GM19099 (cell line): ENCODE results near the gene ACOT6.

Source experiments
- POLR2A ChIP-seq: IDR thresholded peaks from 3 replicates; pipeline ENCODE4 v1.6.1; 2011; ENCODE audit warnings: low read depth; ENCODE audit not compliant: insufficient read length; ENCODE audit errors: extremely low read depth

The ACOT6 gene

DNA sequence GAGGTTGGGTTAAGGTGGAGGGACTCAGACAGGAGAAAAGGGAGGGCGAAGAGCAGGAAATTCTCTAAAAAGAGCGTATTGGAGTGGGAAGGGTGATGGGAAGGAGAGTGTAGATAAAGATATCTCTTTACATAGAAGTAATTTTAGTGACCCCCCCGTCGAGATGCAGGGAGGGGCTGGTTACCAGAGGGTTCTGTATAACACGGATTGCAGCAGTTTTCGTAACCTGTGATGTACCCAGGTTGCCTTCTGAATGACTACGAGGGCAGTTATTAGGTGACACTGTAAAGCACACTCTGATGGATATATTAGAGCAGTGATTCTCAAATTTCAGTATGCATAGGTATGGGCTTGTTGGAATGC lies 32.9 kb downstream of the ACOT6 start:
- no peak for TF ChIP-seq POLR2A

DNA sequence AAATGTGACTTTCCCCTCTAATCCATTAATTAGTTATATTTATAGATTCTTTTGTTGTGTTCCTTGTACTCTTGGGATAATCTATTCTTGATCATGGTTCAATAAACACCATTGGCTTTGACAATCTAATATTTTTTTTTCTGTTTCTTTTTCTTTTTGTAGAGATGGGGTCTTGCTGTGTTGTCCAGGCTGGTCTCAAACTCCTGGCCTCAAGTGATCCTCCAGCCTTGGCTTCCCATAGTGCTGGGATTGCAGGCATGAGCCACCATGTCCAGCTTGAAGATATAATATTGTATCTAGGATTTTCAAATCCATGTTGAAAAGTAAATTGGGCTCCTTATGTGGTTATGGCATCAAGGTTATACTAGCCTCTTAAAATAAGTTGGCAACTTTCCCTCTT lies 38.7 kb downstream of the ACOT6 start:
- no peak for TF ChIP-seq POLR2A

DNA sequence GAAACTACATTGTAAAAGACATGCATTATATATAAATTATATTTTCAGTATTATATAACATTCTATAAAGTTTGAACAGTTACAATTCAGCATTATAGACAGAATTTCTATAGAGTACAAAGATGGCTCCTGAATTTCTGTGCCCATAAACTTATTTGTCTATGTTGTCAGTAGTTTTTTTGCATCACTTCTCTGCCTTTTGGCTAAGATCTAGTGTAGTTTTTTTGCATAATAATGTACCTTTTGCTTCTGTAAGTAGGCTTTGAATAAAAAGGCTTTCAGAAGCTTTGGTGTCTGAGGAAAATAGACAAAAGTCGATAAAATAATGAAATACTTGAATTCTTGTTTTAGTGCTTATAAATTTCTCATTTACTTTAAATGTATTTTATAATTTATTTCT lies 43.5 kb downstream of the ACOT6 start:
- no peak for TF ChIP-seq POLR2A

DNA sequence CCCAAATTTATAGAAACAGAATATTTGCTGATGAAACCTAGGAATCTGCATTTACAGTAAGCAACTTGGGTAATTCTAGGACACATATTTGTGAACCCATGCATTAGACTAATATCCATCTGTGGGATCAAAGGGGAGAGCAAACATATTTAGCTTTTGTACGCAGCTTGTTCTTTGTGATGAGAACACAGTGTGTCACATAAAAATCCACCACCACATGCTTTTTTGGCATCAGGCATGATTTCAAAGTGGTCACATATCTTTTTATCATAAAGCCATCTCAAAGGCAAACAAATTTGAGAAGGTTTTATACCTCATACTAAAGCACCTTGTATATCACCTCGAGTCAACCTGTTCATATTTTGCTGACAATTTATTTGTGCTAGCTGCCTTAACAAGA lies 48.2 kb downstream of the ACOT6 start:
- TF ChIP-seq POLR2A = no peak

DNA sequence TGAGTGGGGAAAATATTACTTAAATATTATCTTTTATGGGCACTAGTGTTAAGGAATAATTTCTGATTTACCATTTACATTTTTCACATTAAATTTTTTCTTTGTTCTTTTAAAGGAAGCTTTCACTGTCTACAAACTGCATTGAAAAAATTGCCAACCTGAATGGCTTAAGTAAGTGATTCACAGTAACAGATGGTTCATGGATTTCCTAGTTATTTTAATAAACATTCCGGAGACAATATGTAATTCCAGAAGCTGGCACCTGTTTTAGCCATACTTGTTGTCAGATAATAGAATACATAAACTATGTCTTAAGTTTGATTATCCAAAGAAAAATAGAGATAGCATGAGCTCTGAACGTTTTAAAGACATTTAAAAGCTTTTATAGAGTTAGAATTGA lies 49.6 kb downstream of the ACOT6 start:
- no peak for TF ChIP-seq POLR2A

DNA sequence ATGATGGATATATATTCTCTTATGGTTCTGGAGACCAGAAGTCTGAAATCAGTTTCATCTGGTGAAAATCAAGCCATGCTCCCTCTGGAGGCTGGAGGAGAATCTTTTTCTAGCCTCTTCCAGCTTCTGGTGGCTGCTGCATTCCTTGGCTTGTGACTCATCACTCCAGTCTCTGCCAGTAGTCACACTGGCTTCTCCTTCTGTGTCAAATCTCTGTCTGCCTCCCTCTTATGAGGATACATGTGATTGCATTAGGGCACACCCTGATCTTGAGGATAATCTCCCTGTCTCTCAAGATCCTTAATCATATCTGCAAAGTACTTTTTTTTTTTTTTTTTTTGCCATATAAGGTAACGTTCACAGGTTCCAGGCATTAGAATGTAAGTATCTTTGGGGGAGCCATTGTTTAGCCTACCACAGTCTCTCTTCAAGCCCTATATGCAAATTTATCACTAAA lies 50.2 kb downstream of the ACOT6 start:
- no peak for TF ChIP-seq POLR2A

DNA sequence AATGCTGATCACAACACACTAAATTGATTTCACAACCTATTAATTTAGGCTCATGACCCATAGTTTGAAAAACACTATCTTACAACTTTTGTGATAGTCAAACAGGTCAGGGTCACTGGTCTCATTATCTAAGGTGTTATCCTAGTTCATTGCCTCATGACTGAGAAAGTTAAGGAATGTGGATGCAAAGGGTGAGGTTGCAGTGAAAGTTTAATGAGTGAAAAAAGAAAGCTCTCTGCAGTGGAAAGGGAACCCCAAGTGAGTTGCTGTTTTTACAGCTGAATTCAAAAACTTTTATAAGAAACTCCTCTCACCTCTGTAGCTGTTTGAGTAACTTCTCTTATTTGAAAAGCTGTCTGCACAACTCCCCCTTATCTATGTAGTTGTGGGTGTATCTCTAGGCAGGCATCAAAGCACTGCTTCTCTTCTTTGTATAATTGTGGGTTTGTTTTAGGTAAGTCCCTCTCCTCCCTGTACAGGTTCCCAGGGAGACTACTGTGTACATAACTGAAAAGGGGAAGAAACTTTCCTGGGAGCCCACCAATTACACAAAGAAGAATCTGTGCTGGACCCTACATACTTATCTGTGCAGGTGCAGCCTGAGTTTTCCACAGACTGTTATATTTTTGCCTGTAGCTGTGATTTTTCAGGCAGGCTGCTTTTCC lies 51.4 kb downstream of the ACOT6 start:
- TF ChIP-seq POLR2A = no peak

DNA sequence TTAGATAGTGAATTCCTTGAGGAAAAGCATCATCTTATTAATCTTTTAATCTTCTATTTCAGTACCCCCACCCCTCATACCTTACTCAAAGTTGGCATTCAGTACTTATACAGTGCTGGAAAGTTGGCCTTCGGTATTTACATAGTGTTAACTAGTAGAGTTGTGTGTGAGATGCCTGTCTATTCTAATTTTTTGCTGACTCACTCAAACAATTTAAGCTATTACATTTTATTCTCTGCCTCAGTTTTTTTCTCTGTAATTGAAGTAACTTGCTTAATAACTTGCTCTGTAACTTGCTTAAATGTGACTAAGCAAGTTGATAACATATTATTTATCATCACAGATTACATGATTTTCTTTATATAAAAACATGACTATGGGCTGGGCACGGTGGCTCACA lies 52.8 kb downstream of the ACOT6 start:
- TF ChIP-seq POLR2A = no peak

DNA sequence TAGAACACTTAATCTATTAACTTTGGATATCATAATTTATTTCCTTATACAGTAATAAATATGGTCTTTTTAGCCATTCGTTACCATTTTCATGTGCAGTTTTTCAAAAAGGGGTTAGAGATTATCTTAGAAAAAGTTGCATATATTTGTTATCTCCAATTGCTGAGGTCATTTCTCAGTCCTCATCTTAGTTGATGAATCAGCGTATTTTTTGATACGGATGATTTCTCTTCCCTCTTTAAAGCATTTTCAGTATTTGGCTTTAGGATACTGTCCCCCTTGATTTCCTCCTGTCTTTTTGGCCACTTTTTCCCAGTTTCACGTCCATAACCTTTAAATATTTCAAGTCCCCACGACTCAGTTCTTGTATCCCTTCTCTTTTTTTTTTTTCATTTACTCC lies 54.3 kb downstream of the ACOT6 start:
- TF ChIP-seq POLR2A = no peak

DNA sequence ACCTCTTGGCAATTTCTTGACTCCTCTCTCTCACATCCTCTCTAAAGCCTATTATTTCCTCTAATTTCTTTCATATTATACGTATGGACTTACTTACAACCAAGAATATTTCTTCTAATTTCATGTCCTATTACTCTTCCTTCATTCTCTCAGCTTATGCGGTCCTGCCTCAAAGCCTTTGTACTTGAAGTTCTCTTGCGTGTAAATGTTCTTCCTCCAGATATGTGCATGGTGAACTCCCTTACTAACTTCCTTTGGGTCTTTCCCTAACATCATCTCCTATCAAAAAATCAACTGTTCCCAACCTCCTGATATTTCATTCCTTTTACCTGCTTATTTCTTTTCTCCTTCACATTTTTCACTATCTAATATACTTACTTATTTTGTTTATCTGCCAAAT lies 55.5 kb downstream of the ACOT6 start:
- TF ChIP-seq POLR2A = no peak
